GM12878 (cell line): Measurements from ENCODE around the gene RAB31. TPM values are rescaled to one million over a fixed set of nuclear protein-coding genes. Genes with fewer than 3 reads are reported as not detected.

Experiments
- ATAC-seq: fragments of 200-7000 bp; cut with Tn5 transposase; 3 replicates; pipeline ENCODE4 v1.9.1; 2020; ENCODE audit warnings: mild to moderate bottlenecking, moderate library complexity
- BruUV-seq: library from RNA; stranded (reverse); fragments of 400-500 nt; replicated peaks from 2 replicates; lab custom pipeline; 2021; lab: Mats Ljungman, UMichigan
- CTCF ChIA-PET: fragments of 300-600 bp; sonication (Branson Sonifier 250); formaldehyde crosslinking; extraction: SDS; loops from one replicate; lab custom pipeline; 2021; ENCODE audit warnings: inconsistent platforms; lab: Yijun Ruan, JAX
- POLR2A ChIA-PET: fragments of 350-600 bp; formaldehyde crosslinking; extraction: SDS; loops from one replicate; lab custom pipeline; 2021; ENCODE audit warnings: inconsistent platforms; lab: Charles Lee
- RAD21 ChIA-PET: fragments of 300-600 bp; sonication (Branson Sonifier 250); formaldehyde crosslinking; loops from one replicate; lab custom pipeline; 2023; ENCODE audit warnings: antibody characterized with exemption; ENCODE audit not compliant: unreplicated experiment; lab: Charles Lee
- SMC1A ChIA-PET: fragments of 300-600 bp; sonication (Branson Sonifier 250); formaldehyde crosslinking; loops from one replicate; lab custom pipeline; 2023; ENCODE audit not compliant: unreplicated experiment, uncharacterized antibody; lab: Charles Lee
- DNase-seq: peaks from one replicate; pipeline ENCODE4 v3.0.0-alpha.2; 2011; ENCODE audit warnings: low read depth, low spot score
- FAIRE-seq: peaks from 3 replicates; lab custom pipeline; 2011; peaks lifted over from hg19 to GRCh38; lab: Jason Lieb, UNC
- H2AFZ ChIP-seq: 2 replicates; pipeline ENCODE4 v1.6.0; 2011; ENCODE audit warnings: low read depth, low read length, control low read depth; ENCODE audit not compliant: control insufficient read depth
- H3K27ac ChIP-seq: 2 replicates; pipeline ENCODE4 v1.5.1; 2011; ENCODE audit warnings: control low read depth; ENCODE audit not compliant: control insufficient read depth, insufficient read depth
- H3K27me3 ChIP-seq, 2 experiments: replicated peaks in 1 of 2; 2 replicates each; pipeline versions ENCODE4 v1.6.0 to v1.6.1; 2011; ENCODE audit warnings: low read length in 1 of 2; ENCODE audit not compliant: control insufficient read depth in 2 of 2, insufficient read depth in 2 of 2
- H3K36me3 ChIP-seq, 2 experiments: 2 replicates each; pipeline ENCODE4 v1.5.1; 2011; ENCODE audit warnings: low read length in 1 of 2; ENCODE audit not compliant: control insufficient read depth in 2 of 2, insufficient read depth in 2 of 2
- H3K4me1 ChIP-seq: 2 replicates; pipeline ENCODE4 v1.6.1; 2011; ENCODE audit warnings: mild to moderate bottlenecking, low read length, moderate library complexity, mixed read lengths; ENCODE audit not compliant: control insufficient read depth, insufficient read depth
- H3K4me2 ChIP-seq: 2 replicates; pipeline ENCODE4 v1.6.0; 2011; ENCODE audit warnings: control low read depth; ENCODE audit not compliant: control insufficient read depth, insufficient read depth
- H3K4me3 ChIP-seq: fragments of 200-600 bp; sonication (generic); 2 replicates; pipeline ENCODE4 v1.5.1; 2016
- H3K79me2 ChIP-seq: 2 replicates; pipeline ENCODE4 v1.6.0; 2011; ENCODE audit warnings: low read length; ENCODE audit not compliant: control insufficient read depth, insufficient read depth
- H3K9ac ChIP-seq: 2 replicates; pipeline ENCODE4 v1.8.0; 2011; ENCODE audit warnings: low read length, control low read depth, mixed read lengths; ENCODE audit not compliant: control insufficient read depth, insufficient read depth
- H3K9me3 ChIP-seq: replicated peaks from 3 replicates; pipeline ENCODE4 v1.5.1; 2011; ENCODE audit warnings: mild to moderate bottlenecking, low read length; ENCODE audit not compliant: control insufficient read depth, insufficient read depth
- H4K20me1 ChIP-seq: 2 replicates; pipeline ENCODE4 v1.6.0; 2011; ENCODE audit not compliant: control insufficient read depth, insufficient read depth
- HDAC2 ChIP-seq: fragments of 200-600 bp; sonication (generic); IDR thresholded peaks from 2 replicates; pipeline ENCODE4 v1.6.1; 2017
- KLF5 ChIP-seq: fragments of 450-650 bp; IDR thresholded peaks from 2 replicates; pipeline ENCODE4 v1.6.1; 2014; ENCODE audit warnings: mild to moderate bottlenecking; ENCODE audit not compliant: partially characterized antibody
- LARP7 ChIP-seq: fragments of 450-650 bp; IDR thresholded peaks from 2 replicates; pipeline ENCODE4 v1.6.1; 2017; ENCODE audit warnings: mild to moderate bottlenecking
- NFYA ChIP-seq: IDR thresholded peaks from 2 replicates; pipeline ENCODE4 v1.6.1; 2011; ENCODE audit warnings: low read depth, mild to moderate bottlenecking, low read length, improper control_type of control experiment, borderline replicate concordance
- NR2C1 ChIP-seq: fragments of 450-650 bp; IDR thresholded peaks from 2 replicates; pipeline ENCODE4 v1.6.1; 2017; ENCODE audit warnings: antibody characterized with exemption, mild to moderate bottlenecking, moderate library complexity
- NRF1 ChIP-seq: conservative IDR thresholded peaks from 2 replicates; pipeline ENCODE4 v1.6.1; 2011; ENCODE audit warnings: mild to moderate bottlenecking, low read depth, low read length, improper control_type of control experiment
- RAD51 ChIP-seq: fragments of 450-650 bp; IDR thresholded peaks from 2 replicates; pipeline ENCODE4 v1.6.1; 2016; ENCODE audit warnings: moderate library complexity, mild to moderate bottlenecking, inconsistent platforms
- SMC3 ChIP-seq: IDR thresholded peaks from 2 replicates; pipeline ENCODE4 v1.6.1; 2011; ENCODE audit warnings: low read length, improper control_type of control experiment, borderline replicate concordance
- SREBF2 ChIP-seq: IDR thresholded peaks from 2 replicates; pipeline ENCODE4 v1.6.1; 2012; ENCODE audit warnings: mild to moderate bottlenecking, low read length
- TCF3 ChIP-seq: IDR thresholded peaks from 2 replicates; pipeline ENCODE4 v1.6.1; 2012; ENCODE audit warnings: low read depth, mild to moderate bottlenecking, low read length, borderline replicate concordance; ENCODE audit not compliant: insufficient read depth
- whole genome bisulfite sequencing: methylation state at CpG from one replicate; pipeline ENCODE4 v1.1.6; 2016; ENCODE audit warnings: low lambda C conversion rate; ENCODE audit not compliant: insufficient replicate concordance, insufficient coverage; ENCODE audit errors: missing lambda C conversion rate; 5-methylcytosine and 5-hydroxymethylcytosine counted together
- in situ Hi-C: fragments of 300-500 bp; cut with MboI; formaldehyde crosslinking; loops from 9 replicates; pipeline ENCODE4 v1.14.3; 2018; ENCODE audit warnings: mixed read lengths
- intact Hi-C: fragments of 100-400 bp; cut with micrococcal nuclease; formaldehyde crosslinking; loops from one replicate; pipeline ENCODE4 v1.14.2; 2022; ENCODE audit not compliant: unreplicated experiment
- polyA plus RNA-seq, 11 experiments: library from polyadenylated mRNA; depleted of rRNA in 4 of 11; unstranded in 6 of 11; stranded (reverse) in 5 of 11; fragments of >200 nt; fragmentation: Nextera tagmentation in 4 of 11; fragmentation: Illumina TruSeq in 1 of 11; extraction: Ambion mirVana in 4 of 11; extraction: Trizol in 1 of 11; gene quantifications; 1 replicate in 1 of 11; 2 replicates in 10 of 11; pipeline versions ENCODE4 v1.2.1 to v1.2.3, GENCODE V29; 2011 to 2016; ENCODE audit warnings: inconsistent platforms in 2 of 11, missing spikeins in 2 of 11, low read depth in 1 of 11
- total RNA-seq, 4 experiments: library from RNA; depleted of rRNA in 3 of 4; stranded (reverse); fragments of >200 nt in 3 of 4; fragmentation: Illumina TruSeq in 1 of 4; extraction: Trizol in 1 of 4; gene quantifications; 2 replicates each; pipeline versions ENCODE4 v1.2.1 to v1.2.3, GENCODE V29; 2013 to 2021
- TF ChIP-seq, protein P1 (sequence below): IDR thresholded peaks from 2 replicates; pipeline ENCODE4 v1.6.1; 2011; ENCODE audit warnings: low read depth, low read length, improper control_type of control experiment, borderline replicate concordance

Gene RAB31
- total and polyA plus RNA-seq, 10 of the 15 experiments (the other 5 are each of a cell fraction or from before 2014, with no cell fraction given), result 0.80 to 23.3 (median 12.2) TPM

DNA sequence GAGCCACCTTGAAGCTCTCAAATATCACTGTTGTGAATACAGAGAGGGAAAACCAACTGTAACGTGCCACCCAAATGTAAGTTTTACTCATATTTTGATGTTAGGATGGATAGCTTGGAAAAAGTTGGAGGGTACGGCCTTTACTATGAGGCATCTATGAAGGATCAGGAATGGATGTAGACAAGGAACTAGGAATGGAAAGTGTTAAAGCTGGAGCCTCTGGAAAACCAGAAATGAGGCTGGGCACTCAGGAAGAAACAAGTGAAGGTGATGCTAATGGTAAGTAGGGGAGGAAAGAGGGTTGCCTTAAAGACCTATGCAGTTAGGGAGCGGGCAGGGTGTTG is 177.9 kb downstream of the RAB31 start (continued):
- TF ChIP-seq, protein P1, sequence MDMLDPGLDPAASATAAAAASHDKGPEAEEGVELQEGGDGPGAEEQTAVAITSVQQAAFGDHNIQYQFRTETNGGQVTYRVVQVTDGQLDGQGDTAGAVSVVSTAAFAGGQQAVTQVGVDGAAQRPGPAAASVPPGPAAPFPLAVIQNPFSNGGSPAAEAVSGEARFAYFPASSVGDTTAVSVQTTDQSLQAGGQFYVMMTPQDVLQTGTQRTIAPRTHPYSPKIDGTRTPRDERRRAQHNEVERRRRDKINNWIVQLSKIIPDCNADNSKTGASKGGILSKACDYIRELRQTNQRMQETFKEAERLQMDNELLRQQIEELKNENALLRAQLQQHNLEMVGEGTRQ, result no peak
- no peak for TF ChIP-seq NR2C1
- TF ChIP-seq SMC3, result no peak
- no peak for TF ChIP-seq NRF1
- TF ChIP-seq SREBF2, result no peak
- TF ChIP-seq HDAC2, result no peak
- TF ChIP-seq NFYA, result no peak
- TF ChIP-seq TCF3, result no peak

DNA sequence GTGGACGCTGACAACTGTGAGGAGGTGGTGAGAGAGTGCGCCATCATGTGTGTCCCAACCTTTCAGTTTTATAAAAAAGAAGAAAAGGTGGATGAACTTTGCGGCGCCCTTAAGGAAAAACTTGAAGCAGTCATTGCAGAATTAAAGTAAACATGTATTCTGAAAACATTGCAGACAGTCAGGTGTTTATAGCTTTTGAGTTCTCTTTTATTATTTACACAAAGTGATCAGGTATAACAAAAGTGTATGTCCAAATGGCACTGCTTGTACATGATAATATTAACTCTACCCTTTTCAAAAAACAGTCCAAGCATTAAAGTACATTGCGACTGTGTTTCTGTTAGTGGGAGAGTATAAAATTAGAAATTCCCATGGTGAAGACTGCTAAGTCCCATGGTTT is 179.9 kb downstream of the RAB31 start:
- ChIA-PET SMC1A (no interaction called here), RAD21 (no interaction called here), POLR2A (no interaction called here), CTCF (no interaction called here)
- in situ Hi-C loops (no loop called here), intact Hi-C loops (no loop called here)
- H4K20me1 ChIP-seq, result no peaks in the 10 kb centered on the region
- H3K27ac ChIP-seq, result no peak overlapping the region
- ATAC-seq (no peak), FAIRE-seq (no peak), DNase-seq (no peak)
- H3K4me2 ChIP-seq, result no peak overlapping the region
- no peak overlapping the region for H2AFZ ChIP-seq
- H3K4me3 ChIP-seq, result no peak overlapping the region
- TF ChIP-seq RAD51 (no peak), SMC3 (no peak), KLF5 (no peak), LARP7 (no peak)
- no peaks in the 10 kb centered on the region for H3K9me3 ChIP-seq
- H3K36me3 ChIP-seq, result no peaks in the 10 kb centered on the region
- 77% methylated on average over 5 of the region's 5 CpGs for WGBS
- H3K4me1 ChIP-seq, result no peaks in the 10 kb centered on the region
- BruUV-seq, result no TSS peak
- no peaks in the 10 kb centered on the region for H3K27me3 ChIP-seq
- no peaks in the 10 kb centered on the region for H3K79me2 ChIP-seq
- H3K9ac ChIP-seq, result no peak overlapping the region
